Transverse colon (tissue), 4 donors: ENCODE results near the gene GLIS2.

Source experiments
- EP300 ChIP-seq: sonication (generic); formaldehyde crosslinking; IDR thresholded peaks from one replicate; pipeline ENCODE4 v1.6.1; 2017; ENCODE audit warnings: antibody characterized with exemption, low read depth
- POLR2A ChIP-seq: fragments of 450-650 bp; IDR thresholded peaks from one replicate; pipeline ENCODE4 v1.6.1; 2016; ENCODE audit warnings: antibody characterized with exemption, mild to moderate bottlenecking, moderate library complexity
- POLR2AphosphoS5 ChIP-seq, 3 donors: sonication (generic); formaldehyde crosslinking; IDR thresholded peaks; one replicate each; pipeline ENCODE4 v1.6.1; 2016; ENCODE audit warnings: antibody characterized with exemption in 3 of 3
- TF ChIP-seq, protein P1 (sequence below), 5 experiments: fragments of 200-600 bp in 3 of 5; fragments of 450-650 bp in 2 of 5; sonication (generic) in 3 of 5; IDR thresholded peaks; 1 replicate in 2 of 5; 2 replicates in 3 of 5; pipeline ENCODE4 v1.5.1; 2016 to 2017; ENCODE audit warnings: antibody characterized with exemption in 5 of 5, inconsistent platforms in 3 of 5, mild to moderate bottlenecking in 2 of 5, moderate library complexity in 1 of 5

DNA sequence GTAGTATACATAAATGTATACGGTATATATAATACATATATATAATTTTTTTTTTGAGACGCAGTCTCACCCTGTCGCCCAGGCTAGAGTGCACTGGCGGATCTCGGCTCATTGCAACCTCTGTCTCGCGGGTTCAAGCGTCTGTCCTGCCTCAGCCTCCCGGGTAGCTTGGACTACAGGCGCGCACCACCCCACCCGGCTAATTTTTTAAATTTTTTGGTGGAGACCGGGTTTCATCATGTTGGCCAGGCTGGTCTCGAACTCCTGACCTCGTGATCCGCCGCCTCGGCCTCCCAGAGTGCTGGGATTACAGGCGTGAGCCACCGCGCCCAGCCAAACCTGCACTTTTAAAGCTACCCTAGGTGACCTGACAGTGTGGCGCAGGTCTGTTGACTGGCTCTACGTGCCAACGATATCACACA lies 34.5 kb downstream of the GLIS2 start:
- no peak for TF ChIP-seq POLR2AphosphoS5 (IDR thresholded peaks at IDR 0.05)
- TF ChIP-seq, protein P1, sequence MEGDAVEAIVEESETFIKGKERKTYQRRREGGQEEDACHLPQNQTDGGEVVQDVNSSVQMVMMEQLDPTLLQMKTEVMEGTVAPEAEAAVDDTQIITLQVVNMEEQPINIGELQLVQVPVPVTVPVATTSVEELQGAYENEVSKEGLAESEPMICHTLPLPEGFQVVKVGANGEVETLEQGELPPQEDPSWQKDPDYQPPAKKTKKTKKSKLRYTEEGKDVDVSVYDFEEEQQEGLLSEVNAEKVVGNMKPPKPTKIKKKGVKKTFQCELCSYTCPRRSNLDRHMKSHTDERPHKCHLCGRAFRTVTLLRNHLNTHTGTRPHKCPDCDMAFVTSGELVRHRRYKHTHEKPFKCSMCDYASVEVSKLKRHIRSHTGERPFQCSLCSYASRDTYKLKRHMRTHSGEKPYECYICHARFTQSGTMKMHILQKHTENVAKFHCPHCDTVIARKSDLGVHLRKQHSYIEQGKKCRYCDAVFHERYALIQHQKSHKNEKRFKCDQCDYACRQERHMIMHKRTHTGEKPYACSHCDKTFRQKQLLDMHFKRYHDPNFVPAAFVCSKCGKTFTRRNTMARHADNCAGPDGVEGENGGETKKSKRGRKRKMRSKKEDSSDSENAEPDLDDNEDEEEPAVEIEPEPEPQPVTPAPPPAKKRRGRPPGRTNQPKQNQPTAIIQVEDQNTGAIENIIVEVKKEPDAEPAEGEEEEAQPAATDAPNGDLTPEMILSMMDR (IDR thresholded peaks at IDR 0.05) = no peak
- no peak for TF ChIP-seq POLR2A
- TF ChIP-seq EP300 = no peak
